ENCODE data around the gene SLC47A2. TPM values are rescaled to one million over a fixed set of nuclear protein-coding genes. Genes with fewer than 3 reads are reported as not detected.

Gene SLC47A2
- total and polyA plus RNA-seq, 8 donors, result 0.78 TPM; not detected in 7

DNA sequence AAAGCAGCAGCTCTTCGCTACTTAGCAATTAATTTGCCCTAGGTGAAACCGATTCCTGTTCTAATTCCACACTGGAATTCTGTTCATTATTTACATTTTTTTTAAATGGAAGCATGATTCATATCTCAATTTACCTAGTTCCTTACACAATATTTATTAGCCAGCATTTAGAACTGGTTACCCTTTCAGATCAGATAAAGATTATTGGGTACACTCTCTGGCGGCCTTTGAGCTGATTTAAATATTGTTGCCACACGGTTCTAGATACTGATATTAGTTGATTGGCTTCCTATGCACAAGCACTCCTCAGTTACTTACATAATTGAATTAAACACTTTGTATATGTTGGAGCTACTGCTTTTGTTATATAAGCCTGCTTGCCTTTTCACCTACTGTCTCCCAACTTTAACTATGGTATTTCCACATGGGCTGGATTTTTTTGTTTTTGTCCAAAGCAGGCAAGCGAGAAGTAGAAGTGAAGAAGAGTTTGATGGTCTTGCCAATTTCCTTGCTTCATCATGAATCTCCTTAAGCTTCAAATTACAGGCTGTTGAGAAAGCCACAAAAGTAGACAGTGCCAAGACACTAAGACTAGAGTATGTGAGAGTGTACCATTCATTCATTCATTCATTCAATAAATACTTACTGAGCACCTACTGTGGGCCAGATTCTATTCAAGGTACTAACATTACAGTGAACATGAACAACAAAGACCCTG lies 71.7 kb downstream of the SLC47A2 start:
- no peak overlapping the region for H3K4me3 ChIP-seq
- no peak for DNase-seq
- intact Hi-C loops (cut with DNase I; ENCODE audit: low total_unique reads), result no loop called here
- no peaks in the 10 kb centered on the region for H3K27me3 ChIP-seq
- H3K36me3 ChIP-seq, result no peaks in the 10 kb centered on the region
- WGBS, 5 donors, result 49 to 62% (median 58%) methylated on average over 5 of the region's 5 CpGs
- peak overlapping the region in 1 of 5 donors; percentile 11 for H3K27ac ChIP-seq
- no peaks in the 10 kb centered on the region for H3K9me3 ChIP-seq
- TF ChIP-seq POLR2AphosphoS5 (IDR thresholded peaks at IDR 0.05), result no peak
- no peak for TF ChIP-seq POLR2A (IDR thresholded peaks at IDR 0.05)
- TF ChIP-seq, protein P1, sequence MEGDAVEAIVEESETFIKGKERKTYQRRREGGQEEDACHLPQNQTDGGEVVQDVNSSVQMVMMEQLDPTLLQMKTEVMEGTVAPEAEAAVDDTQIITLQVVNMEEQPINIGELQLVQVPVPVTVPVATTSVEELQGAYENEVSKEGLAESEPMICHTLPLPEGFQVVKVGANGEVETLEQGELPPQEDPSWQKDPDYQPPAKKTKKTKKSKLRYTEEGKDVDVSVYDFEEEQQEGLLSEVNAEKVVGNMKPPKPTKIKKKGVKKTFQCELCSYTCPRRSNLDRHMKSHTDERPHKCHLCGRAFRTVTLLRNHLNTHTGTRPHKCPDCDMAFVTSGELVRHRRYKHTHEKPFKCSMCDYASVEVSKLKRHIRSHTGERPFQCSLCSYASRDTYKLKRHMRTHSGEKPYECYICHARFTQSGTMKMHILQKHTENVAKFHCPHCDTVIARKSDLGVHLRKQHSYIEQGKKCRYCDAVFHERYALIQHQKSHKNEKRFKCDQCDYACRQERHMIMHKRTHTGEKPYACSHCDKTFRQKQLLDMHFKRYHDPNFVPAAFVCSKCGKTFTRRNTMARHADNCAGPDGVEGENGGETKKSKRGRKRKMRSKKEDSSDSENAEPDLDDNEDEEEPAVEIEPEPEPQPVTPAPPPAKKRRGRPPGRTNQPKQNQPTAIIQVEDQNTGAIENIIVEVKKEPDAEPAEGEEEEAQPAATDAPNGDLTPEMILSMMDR (IDR thresholded peaks at IDR 0.05), result no peak
- TF ChIP-seq EP300 (IDR thresholded peaks at IDR 0.05), result no peak
- H3K4me1 ChIP-seq, result peaks cover 26 to 43% (median 33%) of the 10 kb centered on the region in 4 donors

DNA sequence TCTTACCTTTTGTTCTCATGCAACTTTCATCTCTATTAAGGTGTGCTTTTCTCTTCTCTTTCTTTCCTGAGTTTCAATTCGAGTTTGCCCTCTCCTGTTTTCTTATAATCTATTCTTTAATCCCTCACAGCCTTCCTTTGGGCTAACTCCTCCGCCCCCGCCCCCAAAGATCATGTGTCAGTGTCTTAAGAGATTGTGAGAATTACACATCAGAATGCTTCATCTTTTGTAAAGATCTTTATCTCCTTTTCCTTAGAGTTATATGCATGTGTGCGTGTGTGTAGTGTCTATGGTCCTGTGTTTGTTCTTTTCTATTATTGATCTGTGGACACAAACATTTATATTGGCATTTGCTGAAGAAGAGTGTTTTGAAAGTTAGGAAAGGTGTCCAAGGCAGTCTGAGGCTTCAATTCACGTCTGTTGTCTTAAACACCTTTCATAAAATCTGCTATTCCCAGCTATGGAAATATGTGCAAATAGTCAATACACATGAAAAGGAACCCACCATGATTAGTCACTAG lies 74.0 kb downstream of the SLC47A2 start:
- no peak for DNase-seq
- Histone ChIP-seq H3K36me3 (no peaks in the 10 kb centered on the region), H3K4me1 (peaks cover 10 to 31% (median 24%) of the 10 kb centered on the region in 4 donors), H3K27ac (no peak overlapping the region), H3K9me3 (no peaks in the 10 kb centered on the region), H3K4me3 (no peak overlapping the region), H3K27me3 (no peaks in the 10 kb centered on the region)
- WGBS, 5 donors, result 59 to 71% (median 65%) methylated on average over 5 of the region's 5 CpGs
- intact Hi-C loops (cut with DNase I; ENCODE audit: low total_unique reads), result no loop called here
- no peak for TF ChIP-seq POLR2AphosphoS5 (IDR thresholded peaks at IDR 0.05)
- no peak for TF ChIP-seq EP300 (IDR thresholded peaks at IDR 0.05)
- TF ChIP-seq, protein P1 (IDR thresholded peaks at IDR 0.05), result no peak
- TF ChIP-seq POLR2A (IDR thresholded peaks at IDR 0.05), result no peak

DNA sequence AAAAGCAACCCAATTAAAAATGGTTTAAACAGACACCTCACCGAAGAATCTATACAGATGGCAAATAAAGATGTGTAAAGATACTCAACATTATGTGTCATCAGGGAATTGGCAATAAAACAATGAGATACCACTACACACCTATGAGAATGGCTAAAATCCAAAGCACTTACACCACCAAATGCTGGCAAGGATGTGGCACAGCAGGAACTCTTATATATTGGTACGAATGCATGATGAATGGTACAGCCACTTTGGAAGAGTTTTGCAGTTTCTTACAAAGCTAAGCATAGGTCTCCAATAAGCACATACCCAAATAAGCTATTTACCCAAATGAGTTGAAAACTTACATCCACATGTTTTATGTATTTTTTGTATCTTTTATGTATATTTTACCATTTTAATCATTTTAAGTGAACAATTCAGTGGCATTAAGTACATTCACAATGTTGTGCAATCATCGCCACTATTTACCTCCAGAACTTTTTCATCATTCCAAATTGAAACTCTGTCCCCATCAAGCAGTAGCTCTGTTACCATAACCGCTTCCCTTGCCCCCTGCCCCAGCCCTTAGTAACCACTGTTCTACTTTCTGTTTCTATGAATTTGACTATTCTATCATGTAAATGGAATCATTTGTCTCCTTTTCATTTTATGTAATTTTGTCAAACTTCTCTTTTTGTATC lies 74.6 kb downstream of the SLC47A2 start:
- H3K9me3 ChIP-seq, result no peaks in the 10 kb centered on the region
- H3K27ac ChIP-seq, result no peak overlapping the region
- H3K4me3 ChIP-seq, result no peak overlapping the region
- H3K36me3 ChIP-seq, result no peaks in the 10 kb centered on the region
- no peak for TF ChIP-seq EP300 (IDR thresholded peaks at IDR 0.05)
- TF ChIP-seq, protein P1 (IDR thresholded peaks at IDR 0.05), result no peak
- TF ChIP-seq POLR2A (IDR thresholded peaks at IDR 0.05), result no peak
- TF ChIP-seq POLR2AphosphoS5 (IDR thresholded peaks at IDR 0.05), result no peak
- no peak for DNase-seq
- no peaks in the 10 kb centered on the region for H3K27me3 ChIP-seq
- intact Hi-C loops (cut with DNase I; ENCODE audit: low total_unique reads), result no loop called here
- peaks cover 4 to 25% (median 18%) of the 10 kb centered on the region in 4 donors for H3K4me1 ChIP-seq
- 80 to 89% (median 86%) methylated on average over 4 of the region's 4 CpGs for WGBS, 5 donors

DNA sequence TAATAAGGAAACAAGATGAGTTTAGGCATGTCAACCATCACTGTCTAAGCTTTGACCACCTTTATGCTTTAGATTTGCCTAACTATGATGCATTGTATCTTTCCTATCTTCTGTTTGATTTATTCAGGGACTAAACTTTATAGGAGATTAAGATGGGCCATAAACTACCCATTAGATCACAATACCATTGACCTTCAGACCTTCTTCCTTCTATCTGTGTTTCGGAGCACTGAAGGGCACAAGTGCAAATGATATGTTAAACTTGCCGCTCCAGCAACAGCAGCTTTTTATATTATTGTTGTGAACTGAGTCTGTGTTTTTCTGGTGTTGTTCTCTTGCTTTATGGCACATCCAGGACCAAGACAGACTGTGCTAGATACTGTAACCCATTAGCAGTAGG lies 84.5 kb downstream of the SLC47A2 start:
- intact Hi-C loops (cut with DNase I; ENCODE audit: low total_unique reads), result loop anchor here (10.0 kb wide), 1 partner anchor 107 kb away; no protein-coding TSS in a partner anchor
- DNase-seq, result no peak
- WGBS, 5 donors, result 87 to 97% (median 87%) methylated on average over 2 of the region's 2 CpGs
- TF ChIP-seq POLR2AphosphoS5 (IDR thresholded peaks at IDR 0.05), result no peak
- no peak for TF ChIP-seq EP300 (IDR thresholded peaks at IDR 0.05)
- TF ChIP-seq POLR2A (IDR thresholded peaks at IDR 0.05), result no peak
- TF ChIP-seq, protein P1 (IDR thresholded peaks at IDR 0.05), result no peak
- no peaks in the 10 kb centered on the region for H3K9me3 ChIP-seq
- no peaks in the 10 kb centered on the region for H3K4me1 ChIP-seq
- no peak overlapping the region for H3K27ac ChIP-seq
- no peaks in the 10 kb centered on the region for H3K27me3 ChIP-seq
- H3K4me3 ChIP-seq, result no peak overlapping the region
- H3K36me3 ChIP-seq, result no peaks in the 10 kb centered on the region

Data from stomach (tissue), 9 donors.